ENCODE results near the gene CCL4. TPM values are rescaled to one million over a fixed set of nuclear protein-coding genes. Genes with fewer than 3 reads are reported as not detected.

Gene CCL4
- total RNA-seq, 2 experiments from 2014 or later: 0.09 TPM; not detected in 1

DNA sequence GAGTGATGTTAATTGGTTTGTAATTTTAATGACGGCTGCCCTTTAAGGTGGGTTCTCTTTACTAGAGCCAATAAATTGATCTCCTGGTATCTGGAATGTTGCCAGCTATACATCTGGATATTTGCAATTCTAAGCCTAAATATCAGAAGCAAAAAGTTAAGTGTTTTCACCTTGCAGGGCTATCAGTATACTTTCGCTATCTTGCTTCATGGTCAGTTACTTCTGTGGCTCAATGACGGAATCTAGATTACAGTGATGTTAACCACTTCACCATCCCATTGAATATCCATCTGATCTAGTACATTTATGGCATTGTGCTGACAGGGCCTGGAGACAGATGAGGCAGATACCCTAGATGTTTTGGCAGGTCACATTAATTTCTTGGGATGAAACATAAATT is 28.3 kb downstream of the CCL4 start:
- Histone ChIP-seq H2AFZ (ENCODE audit: low read length) (no peak overlapping the region), H3K4me2 (ENCODE audit: low read length) (no peak overlapping the region), H3K9me2 (ENCODE audit: insufficient read depth, low read length) (no peaks in the 10 kb centered on the region), H3K4me1 (ENCODE audit: insufficient read depth, low read length, poor library complexity, severe bottlenecking) (peaks cover 16% of the 10 kb centered on the region), H3K36me3 (ENCODE audit: insufficient read depth, low read length) (no peaks in the 10 kb centered on the region), H3K79me2 (ENCODE audit: insufficient read depth, low read depth, low read length) (no peaks in the 10 kb centered on the region), H4K20me1 (ENCODE audit: insufficient read depth, low read length) (no peaks in the 10 kb centered on the region), H3K4me3 (ENCODE audit: low read depth, low read length, poor library complexity, severe bottlenecking) (no peak overlapping the region), H3K9me3 (ENCODE audit: low read length) (peaks cover 3% of the 10 kb centered on the region), H3K27ac (ENCODE audit: low read depth, low read length, poor library complexity, severe bottlenecking) (no peak overlapping the region)
- DNase-seq (ENCODE audit: low spot score): no peak
- BruUV-seq (replicated peaks): no TSS peak
- ChIA-PET CTCF (ENCODE audit: unreplicated experiment) (no interaction called here), POLR2A (interaction anchor here (0.7 to 1.0 kb wide), 2 partner anchors 13 to 506 kb away, joined by 3 read pairs; no protein-coding TSS in a partner anchor)
- intact Hi-C loops (cut with micrococcal nuclease; ENCODE audit: unreplicated experiment): no loop called here
- TF ChIP-seq EZH2phosphoT487 (IDR thresholded peaks at IDR 0.05; ENCODE audit: borderline replicate concordance, low read depth, low read length): no peak
- TF ChIP-seq, protein P1, sequence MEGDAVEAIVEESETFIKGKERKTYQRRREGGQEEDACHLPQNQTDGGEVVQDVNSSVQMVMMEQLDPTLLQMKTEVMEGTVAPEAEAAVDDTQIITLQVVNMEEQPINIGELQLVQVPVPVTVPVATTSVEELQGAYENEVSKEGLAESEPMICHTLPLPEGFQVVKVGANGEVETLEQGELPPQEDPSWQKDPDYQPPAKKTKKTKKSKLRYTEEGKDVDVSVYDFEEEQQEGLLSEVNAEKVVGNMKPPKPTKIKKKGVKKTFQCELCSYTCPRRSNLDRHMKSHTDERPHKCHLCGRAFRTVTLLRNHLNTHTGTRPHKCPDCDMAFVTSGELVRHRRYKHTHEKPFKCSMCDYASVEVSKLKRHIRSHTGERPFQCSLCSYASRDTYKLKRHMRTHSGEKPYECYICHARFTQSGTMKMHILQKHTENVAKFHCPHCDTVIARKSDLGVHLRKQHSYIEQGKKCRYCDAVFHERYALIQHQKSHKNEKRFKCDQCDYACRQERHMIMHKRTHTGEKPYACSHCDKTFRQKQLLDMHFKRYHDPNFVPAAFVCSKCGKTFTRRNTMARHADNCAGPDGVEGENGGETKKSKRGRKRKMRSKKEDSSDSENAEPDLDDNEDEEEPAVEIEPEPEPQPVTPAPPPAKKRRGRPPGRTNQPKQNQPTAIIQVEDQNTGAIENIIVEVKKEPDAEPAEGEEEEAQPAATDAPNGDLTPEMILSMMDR (conservative IDR thresholded peaks at IDR 0.05; ENCODE audit: low read length): no peak

DNA sequence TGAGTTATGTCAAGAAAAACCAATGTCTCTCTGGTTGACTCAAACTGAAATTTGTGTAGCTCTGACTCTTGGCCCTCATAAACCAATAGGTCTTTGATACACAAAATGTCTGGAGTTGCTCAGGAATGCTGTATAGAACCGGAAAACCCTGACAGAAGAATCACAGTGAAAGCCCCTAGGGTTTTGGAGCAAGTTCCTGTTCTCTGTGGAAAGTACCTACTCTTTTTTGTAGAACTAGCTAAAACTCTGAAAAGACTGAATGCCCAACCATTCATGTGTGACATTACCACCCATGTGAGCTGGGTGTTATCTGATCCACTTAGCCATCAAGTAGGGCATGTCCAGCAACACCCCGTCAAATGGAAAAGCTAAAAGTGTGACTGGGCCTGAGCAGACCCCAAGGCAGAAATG is 28.8 kb downstream of the CCL4 start:
- Histone ChIP-seq H3K27ac (ENCODE audit: low read depth, low read length, poor library complexity, severe bottlenecking) (no peak overlapping the region), H3K4me1 (ENCODE audit: insufficient read depth, low read length, poor library complexity, severe bottlenecking) (peaks cover 11% of the 10 kb centered on the region), H3K4me2 (ENCODE audit: low read length) (no peak overlapping the region), H2AFZ (ENCODE audit: low read length) (no peak overlapping the region), H4K20me1 (ENCODE audit: insufficient read depth, low read length) (no peaks in the 10 kb centered on the region), H3K9me3 (ENCODE audit: low read length) (no peaks in the 10 kb centered on the region), H3K9me2 (ENCODE audit: insufficient read depth, low read length) (no peaks in the 10 kb centered on the region), H3K79me2 (ENCODE audit: insufficient read depth, low read depth, low read length) (no peaks in the 10 kb centered on the region), H3K4me3 (ENCODE audit: low read depth, low read length, poor library complexity, severe bottlenecking) (no peak overlapping the region), H3K36me3 (ENCODE audit: insufficient read depth, low read length) (no peaks in the 10 kb centered on the region)
- no TSS peak for BruUV-seq (replicated peaks)
- no peak for DNase-seq (ENCODE audit: low spot score)
- no peak for TF ChIP-seq EZH2phosphoT487 (IDR thresholded peaks at IDR 0.05; ENCODE audit: borderline replicate concordance, low read depth, low read length)
- POLR2A ChIA-PET: interaction anchor here (0.7 to 1.0 kb wide), 2 partner anchors 13 to 507 kb away, joined by 3 read pairs; no protein-coding TSS in a partner anchor
- CTCF ChIA-PET (ENCODE audit: unreplicated experiment): no interaction called here
- intact Hi-C loops (cut with micrococcal nuclease; ENCODE audit: unreplicated experiment): no loop called here

DNA sequence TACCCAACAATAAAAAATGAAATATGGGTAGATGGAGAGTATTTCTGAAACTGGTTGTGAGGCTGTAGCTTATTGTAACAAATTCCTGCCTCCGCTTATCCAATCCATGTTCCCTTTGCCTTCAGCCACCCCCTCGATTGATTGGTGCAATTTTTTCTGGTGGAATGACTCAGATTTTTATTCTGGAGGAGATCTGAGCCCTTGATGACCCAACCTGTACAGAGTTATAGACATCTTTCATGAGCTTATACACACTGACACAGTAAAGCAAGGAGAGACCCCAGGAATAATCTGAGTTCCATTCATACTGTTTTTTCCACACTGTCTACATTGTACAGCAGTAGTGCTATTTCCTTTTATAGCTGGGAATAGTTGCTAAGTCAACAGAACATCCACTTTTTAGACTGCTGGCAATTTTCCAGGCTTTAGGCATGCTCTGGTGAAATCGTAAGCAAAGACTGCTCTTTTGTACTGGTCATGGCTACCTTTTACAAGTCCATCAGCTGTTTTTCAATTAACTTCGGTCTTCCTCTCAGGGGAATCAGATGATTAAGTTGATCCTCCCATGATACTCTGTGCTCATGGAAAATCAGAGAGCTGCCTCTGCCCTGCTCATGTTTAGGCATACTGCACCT is 30.1 kb downstream of the CCL4 start:
- Histone ChIP-seq H3K4me3 (ENCODE audit: low read depth, low read length, poor library complexity, severe bottlenecking) (no peak overlapping the region), H3K4me2 (ENCODE audit: low read length) (no peak overlapping the region), H3K36me3 (ENCODE audit: insufficient read depth, low read length) (no peaks in the 10 kb centered on the region), H3K9me3 (ENCODE audit: low read length) (no peaks in the 10 kb centered on the region), H4K20me1 (ENCODE audit: insufficient read depth, low read length) (no peaks in the 10 kb centered on the region), H3K79me2 (ENCODE audit: insufficient read depth, low read depth, low read length) (no peaks in the 10 kb centered on the region), H2AFZ (ENCODE audit: low read length) (no peak overlapping the region), H3K27ac (ENCODE audit: low read depth, low read length, poor library complexity, severe bottlenecking) (no peak overlapping the region), H3K4me1 (ENCODE audit: insufficient read depth, low read length, poor library complexity, severe bottlenecking) (no peaks in the 10 kb centered on the region), H3K9me2 (ENCODE audit: insufficient read depth, low read length) (no peaks in the 10 kb centered on the region)
- intact Hi-C loops (cut with micrococcal nuclease; ENCODE audit: unreplicated experiment): no loop called here
- TF ChIP-seq, protein P1 (conservative IDR thresholded peaks at IDR 0.05; ENCODE audit: low read length): no peak
- TF ChIP-seq EZH2phosphoT487 (IDR thresholded peaks at IDR 0.05; ENCODE audit: borderline replicate concordance, low read depth, low read length): no peak
- BruUV-seq (replicated peaks): no TSS peak
- POLR2A ChIA-PET: interaction anchor here (0.7 kb wide), 1 partner anchor 12 kb away, joined by 7 read pairs; no protein-coding TSS in a partner anchor
- DNase-seq (ENCODE audit: low spot score): no peak
- CTCF ChIA-PET (ENCODE audit: unreplicated experiment): no interaction called here
